Fibroblast of skin of abdomen (primary cell): ENCODE measurements around the gene LRRC14B. TPM values are rescaled to one million over a fixed set of nuclear protein-coding genes. Genes with fewer than 3 reads are reported as not detected.

Source experiments
- DNase-seq: peaks from one replicate; pipeline ENCODE4 v3.0.0-alpha.2; 2013
- polyA plus RNA-seq, 2 experiments: library from polyadenylated mRNA; unstranded; fragments of 120-200 nt; gene quantifications; one replicate each; pipeline ENCODE4 v1.2.1, GENCODE V29; 2013; ENCODE audit not compliant: insufficient read length in 2 of 2

The LRRC14B gene
- 0.08 TPM for polyA plus RNA-seq (2013, experiment 1 of 2; ENCODE audit: insufficient read length)
- not detected for polyA plus RNA-seq (2013, experiment 2 of 2; ENCODE audit: insufficient read length)

GRCh38 chr5:191036-191948 is at the start of gene LRRC14B:
LRRC14B (plus strand) TSS chr5:191495; CDS start chr5:191539, 44 bp downstream.
- no peak for DNase-seq

- DNase-seq: no peak
Observed at GRCh38 chr5:141761-142160, 49.5 kb upstream of the LRRC14B start.

GRCh38 chr5:142246-142810 is 49.0 kb upstream of the LRRC14B start:
- DNase-seq: no peak

DNA sequence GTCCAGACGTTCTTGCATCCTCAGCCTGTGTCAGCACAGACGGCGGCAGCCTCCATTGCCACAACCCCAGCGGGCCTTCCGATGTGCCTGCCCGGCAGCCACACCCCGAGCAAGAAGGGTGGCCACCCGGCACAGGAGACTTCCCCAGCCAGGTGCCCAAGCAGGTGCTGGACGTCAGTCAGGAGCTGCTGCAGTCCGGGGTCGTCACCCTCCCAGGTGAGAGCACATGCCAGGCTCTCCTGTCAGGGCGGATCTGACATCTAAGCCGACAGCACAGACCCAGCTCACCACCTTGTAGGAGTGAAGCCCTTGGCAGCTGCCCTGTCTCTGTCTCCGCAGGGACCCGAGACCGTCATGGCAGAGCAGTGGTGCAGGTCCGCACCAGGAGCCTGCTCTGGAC is 48.3 kb upstream of the LRRC14B start:
- no peak for DNase-seq

- DNase-seq: no peak
Observed at GRCh38 chr5:144941-145340, 46.4 kb upstream of the LRRC14B start.

DNA sequence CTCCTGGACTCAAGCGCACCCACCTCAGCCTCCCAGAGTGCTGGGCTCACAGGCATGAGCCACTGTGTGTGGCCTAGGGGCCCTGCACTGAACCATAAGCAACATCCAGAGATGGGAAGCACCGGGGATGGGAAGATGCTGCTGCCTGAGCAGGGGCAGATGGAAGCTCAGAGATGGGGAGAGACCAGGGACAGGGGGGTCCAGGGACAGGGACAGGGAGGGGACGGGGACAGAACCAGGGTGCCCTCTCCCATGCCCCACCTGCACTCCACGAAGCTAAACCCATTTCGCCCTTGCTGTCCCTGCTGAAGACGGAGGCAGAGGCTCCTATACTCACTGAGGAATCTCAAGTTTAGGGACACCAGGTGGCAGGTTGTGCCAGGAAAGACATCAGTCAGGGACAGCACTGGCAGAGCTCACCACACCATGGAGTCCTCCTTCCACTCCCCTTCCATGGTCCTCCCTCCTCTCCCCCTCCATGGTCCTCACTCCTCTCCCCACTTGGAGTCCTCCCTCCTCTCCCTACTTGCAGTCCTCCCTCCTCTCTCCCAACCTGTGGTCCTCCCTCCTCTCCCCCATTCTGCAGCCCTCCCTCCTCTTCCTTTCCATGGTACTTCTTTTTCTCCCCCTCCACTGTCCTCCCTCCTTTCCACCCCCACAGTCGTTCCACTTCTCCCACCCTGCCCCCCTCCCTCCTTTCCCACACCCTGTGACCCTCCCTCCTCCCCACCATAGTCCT is 45.5 kb upstream of the LRRC14B start:
- DNase-seq: no peak

GRCh38 chr5:147751-148150 is 43.5 kb upstream of the LRRC14B start:
- DNase-seq: no peak

GRCh38 chr5:149745-150485 is 41.4 kb upstream of the LRRC14B start:
- peak; percentile 59 for DNase-seq

GRCh38 chr5:150746-151145 is 40.5 kb upstream of the LRRC14B start:
- no peak for DNase-seq

DNA sequence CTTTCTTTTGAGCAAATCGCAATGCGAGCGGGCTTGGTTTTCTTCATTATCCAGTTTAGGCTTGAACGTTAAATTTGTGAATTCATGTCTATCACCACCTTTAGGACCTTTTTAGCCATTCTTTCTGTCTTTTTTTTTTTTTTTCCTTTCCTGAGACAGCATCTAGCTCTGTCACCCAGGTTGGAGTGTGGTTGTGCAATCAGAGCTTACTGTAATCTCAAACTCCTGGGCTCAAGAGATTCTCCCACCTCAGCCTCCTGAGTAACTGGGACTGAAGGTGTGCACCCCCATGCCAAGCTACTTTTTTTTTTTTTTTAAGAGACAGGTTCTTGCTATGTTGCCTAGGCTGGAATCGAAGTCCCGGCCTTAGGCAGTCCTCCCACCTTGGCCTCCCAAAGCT is 39.2 kb upstream of the LRRC14B start:
- DNase-seq: no peak

DNA sequence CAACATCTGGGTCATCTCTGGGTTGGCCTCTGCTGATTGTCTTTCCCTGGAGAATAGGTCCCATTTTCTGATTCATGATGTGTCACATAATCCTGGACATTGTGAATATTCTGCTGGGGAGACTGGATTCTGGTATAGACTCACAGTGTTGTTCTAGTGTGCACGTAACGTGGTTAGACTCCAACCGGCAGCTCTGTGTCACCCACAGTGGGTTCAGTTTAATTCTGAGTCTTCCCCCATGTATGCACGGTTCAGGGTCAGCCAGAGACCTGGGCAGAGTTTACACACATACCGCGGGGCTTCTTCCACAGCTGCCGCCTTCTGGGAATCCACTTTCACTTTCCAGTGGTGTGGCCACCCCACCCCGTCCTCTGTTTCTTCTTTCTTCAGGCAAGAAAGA is 38.0 kb upstream of the LRRC14B start:
- DNase-seq: peak; percentile 38

DNA sequence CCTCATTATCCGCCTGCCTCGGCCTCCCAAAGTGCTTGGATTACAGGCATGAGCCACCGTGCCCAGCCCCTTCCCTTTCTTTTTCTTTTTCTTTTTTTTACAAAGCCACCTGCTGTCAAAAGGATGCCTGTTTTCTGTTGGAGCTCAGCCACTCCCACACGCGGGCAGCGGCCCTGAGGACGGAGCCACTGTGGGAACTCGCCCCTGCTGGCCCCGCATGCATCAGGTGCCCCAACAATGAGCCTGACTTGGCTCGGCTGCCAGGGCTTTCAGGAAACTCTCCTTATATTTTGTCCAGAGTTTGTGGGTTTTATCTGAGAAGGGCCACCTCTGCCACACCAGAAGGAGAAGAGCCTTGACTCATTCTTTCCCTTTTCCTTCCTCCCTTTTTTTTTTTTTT is 37.1 kb upstream of the LRRC14B start:
- no peak for DNase-seq

- DNase-seq: no peak
Observed at GRCh38 chr5:154826-155225, 36.5 kb upstream of the LRRC14B start.

GRCh38 chr5:155651-156410 is 35.5 kb upstream of the LRRC14B start:
- no peak for DNase-seq

- DNase-seq: no peak
Observed at GRCh38 chr5:156411-157072, 34.8 kb upstream of the LRRC14B start.

DNA sequence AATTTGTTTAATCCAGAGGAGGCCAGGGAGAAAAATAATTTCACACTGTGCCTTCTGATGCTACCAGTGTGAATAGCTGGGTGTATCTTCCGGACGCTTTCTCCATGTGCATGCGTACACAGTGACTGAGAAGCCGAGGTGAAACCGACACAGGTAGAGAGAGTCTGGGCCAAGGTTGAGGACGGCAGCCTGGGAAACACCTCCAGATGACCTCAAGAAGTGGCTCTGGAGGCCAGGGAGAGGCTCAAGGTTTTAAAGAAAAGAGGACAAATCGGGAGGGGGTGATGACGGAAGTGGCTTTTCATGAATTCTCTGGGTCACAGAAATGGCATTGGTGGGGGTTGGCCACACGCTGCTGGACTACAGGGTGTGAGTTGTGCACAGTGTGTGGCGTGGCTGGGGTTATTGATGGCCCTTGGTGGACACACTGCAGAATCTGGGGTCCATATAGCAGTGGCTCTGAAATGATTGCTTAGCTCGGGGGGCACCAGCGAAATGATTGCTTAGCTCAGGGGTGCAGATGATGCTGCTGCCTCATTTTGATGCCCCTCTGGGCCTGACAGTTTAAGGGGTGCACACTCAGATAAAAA is 34.1 kb upstream of the LRRC14B start:
- no peak for DNase-seq

DNA sequence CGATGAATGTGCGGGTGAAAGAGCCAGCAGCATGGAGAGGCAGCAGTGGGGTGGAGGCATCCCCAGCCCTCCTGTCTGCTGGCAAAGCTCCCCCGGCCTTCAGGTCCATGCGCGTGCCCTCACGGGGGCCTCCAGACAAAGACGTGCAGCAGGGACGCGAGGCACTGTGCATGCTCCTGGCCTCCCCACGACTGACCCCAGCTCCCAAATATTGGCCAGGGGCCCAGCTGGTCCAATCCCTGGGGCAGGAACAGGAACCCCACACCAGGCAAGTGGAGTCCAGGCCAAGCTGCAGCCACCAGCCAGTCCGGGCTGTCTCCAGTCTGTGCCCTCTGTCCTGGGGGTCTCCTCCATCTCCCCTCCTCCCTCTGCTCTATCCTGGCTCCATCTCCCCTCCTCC is 33.5 kb upstream of the LRRC14B start:
- DNase-seq: no peak

DNA sequence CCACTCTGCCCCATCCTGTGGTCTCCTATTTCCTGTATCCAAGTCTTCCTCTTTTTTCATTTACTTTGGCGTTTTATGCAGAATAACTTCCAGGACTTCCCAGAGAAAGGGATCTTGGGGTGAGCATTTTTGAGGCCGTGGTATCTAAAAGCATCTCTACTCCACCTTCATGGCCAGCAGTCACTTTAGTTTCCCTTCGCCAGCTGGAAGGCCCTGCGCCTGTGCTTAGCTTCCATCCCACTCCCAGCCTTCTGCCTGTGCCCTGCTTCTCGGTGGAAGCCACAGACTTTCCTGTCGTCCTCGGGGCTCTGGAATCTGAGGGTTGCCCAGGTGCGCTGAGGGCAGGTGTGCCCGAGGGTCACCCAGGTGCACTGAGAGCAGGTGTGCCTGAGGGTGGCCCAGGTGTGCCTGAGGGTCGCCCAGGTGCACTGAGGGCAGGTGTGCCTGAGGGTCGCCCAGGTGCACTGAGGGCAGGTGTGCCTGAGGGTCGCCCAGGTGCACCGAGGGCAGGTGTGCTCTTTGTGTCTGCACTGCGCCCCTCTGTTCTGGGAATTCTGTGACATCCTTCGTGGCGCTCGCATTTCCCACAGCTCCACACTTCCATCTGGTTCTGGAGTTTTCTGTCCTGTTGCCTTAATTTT is 32.4 kb upstream of the LRRC14B start:
- DNase-seq: no peak

DNA sequence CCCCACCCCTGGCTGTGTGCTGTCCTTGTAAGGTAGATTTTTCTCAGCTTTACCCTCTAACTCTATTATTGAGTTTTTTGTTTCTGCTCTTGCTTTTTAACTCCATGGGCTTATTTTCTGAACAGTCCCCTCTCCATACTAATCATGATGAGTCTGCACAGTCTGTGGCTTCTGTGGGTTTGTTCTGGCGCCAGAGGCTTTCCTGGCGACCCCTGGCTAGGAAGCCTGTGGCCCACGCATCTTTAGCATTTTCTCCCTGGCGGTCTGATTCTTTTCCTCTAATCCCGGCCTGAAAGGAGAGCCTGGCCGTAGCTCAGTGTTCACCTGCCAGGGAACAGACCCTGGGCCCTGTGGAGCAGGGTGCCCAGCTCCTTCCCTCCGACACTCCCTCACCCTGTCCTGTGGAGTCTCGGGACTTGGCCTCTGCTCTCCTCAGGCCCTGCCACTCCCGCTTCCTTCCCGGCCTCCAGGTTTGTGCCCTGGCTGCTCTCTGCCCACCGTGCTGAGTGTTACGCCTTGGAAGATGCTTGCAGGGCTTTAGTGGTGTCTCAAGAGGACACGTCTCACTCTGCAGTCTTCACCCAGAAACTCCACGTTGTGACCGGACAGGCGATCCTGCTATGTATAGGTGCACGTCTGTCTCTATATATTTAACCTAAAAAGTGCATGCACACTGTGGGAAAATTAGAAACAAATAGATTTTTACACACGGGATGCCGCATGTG is 31.7 kb upstream of the LRRC14B start:
- peak; percentile 88 for DNase-seq

GRCh38 chr5:160173-160510 is 31.2 kb upstream of the LRRC14B start:
- DNase-seq: peak; percentile 29
